GM19238 (cell line): ENCODE data around the gene NPTX1.

ENCODE experiments used
- DNase-seq: peaks from one replicate; pipeline ENCODE4 v3.0.0; 2011; ENCODE audit warnings: low spot score; ENCODE audit not compliant: insufficient read length

Gene NPTX1

DNA sequence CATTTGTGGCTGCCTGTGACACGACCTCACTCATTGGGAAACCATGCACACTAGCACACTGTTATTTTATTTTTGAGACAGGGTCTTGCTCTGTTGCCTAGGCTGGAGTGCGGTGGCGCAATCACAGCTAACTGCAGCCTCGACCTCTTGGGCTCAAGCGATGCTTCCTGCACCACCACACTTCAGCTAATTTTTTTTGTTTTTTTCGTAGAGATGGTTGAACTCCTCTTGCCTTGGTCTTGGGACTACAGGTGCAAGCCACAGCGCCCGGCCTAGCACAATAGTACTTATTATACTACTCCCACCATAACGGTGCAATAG lies 2.8 kb upstream of the NPTX1 start:
- DNase-seq: no peak

DNA sequence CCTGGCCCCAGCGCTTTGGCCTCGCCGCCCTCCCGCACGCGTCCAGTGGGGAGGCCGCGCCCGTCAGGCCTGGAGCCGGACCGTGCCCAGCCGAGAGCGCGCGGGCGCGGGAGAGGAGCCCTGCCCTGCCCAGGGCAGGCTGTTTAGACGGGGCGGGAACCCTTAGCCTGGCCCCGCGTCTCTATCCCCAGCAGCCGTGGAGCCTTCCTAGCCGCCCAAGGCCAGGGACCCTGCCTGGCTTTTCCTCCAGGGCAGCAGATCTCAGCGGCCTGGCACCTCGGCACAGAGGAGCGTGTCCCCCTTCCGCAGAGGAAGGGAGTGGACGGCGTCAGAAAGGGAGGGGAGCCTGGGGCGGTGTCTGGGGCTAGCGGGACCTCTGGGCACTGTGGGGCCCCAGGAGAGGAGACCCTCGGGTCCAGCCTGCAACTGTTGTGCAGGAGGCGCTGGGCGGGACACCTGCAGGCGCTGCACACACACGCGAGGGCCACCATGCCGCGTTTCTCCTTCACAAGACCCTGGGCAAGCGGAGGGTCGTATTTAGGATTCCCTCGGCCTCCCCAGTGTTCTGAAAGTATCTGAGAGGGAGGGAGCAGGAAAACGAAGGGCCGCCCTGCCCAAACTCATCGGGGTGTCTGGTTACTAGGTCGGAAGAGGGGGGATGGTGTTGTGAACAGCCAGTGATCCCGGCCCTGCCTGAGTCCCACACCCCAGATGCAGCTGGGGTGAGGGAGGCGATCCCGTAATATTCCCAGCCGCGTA lies 2.3 kb upstream of the NPTX1 start:
- no peak for DNase-seq

- no peak for DNase-seq
Measured at GRCh38 chr17:80477647-80478478, 1.5 kb upstream of the NPTX1 start.

DNA sequence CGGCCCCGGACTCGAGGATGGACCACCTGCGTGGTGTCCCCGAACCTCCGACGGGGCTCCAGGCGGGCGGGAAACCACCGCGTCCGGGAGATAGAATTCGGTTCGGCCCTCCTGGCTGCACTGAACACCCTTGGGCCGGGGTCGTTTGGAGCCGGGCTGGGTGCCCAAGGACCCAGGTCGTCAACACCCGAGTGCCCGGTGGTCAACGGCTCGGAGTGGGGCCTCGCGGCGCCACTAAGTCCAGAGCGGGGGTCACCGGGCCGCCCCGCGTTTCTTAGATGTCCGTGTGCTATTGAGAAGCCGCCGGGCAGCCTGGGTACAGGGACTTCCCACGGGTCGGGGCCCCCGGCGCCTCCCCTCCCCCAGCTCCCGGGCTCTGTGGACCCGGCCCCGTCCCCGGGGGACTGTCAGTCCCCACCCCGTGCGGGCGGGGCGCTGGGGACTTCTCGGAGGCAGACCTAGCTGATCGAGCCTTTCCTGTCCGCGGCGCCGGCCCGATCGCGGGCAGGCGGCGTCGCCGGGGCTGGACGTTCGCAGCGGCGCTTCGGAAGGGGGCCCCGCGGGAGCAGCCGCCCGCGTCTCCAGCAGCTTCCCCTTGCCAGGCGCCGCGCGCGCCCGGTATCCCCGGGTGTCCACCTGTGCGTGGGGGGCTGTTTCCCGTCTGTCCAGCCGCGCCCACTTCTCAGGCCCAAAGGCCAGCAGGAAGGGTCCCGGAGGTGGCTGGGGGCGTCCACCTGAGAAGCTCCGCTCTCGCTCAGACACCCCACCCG lies 655 bp upstream of the NPTX1 start:
- DNase-seq: no peak

DNA sequence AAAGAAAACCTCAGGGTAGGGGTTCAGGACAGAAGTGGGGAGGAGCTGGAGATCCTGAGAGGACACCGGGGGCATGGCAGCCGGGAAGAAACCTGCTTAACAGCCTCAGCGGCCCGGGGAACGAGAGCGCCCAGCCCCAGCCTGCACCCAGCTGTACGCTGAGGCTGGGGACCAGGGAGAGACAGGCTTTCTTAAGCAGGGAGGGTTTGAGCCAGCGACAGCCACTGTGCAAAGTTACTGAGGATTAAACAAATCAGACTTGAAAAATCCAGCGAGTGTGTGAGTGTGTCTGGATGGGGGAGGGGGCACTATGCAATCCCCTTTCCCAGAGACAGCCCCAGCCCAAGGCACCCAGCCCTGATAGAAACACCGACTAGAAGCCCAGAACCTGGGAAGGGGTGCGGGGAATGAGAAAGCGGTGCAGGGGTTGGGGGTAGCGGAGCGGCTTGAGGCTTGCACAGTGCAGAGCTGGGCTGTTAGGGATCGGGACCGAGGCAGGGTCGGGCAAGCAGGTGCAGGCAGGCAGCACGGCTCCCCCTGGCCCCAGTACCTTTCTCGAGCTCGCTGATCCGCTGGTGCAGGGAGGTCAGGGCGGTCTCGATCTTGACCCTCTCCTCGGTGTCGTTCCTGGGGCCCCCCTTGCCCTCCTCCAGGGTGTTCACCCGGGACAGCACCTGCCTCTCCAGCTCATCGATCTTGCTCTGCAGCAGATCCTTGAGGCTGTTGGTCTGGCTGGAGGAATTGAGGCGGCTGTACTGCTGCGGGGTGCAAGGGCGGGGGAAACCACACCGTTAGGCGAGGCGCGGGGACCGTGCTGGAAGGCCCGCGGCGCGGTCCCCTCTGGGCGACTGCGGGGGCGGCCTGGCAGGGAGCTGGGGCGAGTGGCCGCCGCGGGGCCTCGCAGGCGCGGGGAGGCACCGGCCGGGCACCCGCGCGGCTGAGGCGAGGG lies 1.2 kb downstream of the NPTX1 start:
- no peak for DNase-seq

GRCh38 chr17:80474231-80474960 lies 2.0 kb downstream of the NPTX1 start:
- DNase-seq: no peak

- DNase-seq: no peak
Measured at GRCh38 chr17:80473701-80474100, 2.7 kb downstream of the NPTX1 start.

DNA sequence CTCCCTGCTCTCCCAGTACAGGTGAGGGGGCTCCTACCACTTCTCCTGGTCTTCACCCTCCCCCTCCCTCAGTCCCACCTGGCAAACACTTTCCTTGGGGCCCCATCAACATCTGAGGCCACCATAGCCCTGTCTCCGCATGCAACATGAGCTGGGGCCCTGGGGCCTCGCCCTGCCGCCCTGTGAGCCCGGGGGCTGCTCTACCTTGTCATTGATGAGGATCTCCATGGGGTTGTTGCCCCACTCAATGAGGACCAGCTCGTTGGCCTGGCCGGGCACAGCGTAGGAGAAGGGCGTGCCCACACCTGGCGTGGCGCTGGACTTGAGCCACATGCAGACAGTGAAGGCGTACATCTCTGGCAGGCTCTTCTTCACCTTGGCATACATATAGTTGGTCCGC lies 3.4 kb downstream of the NPTX1 start:
- DNase-seq: no peak

- no peak for DNase-seq
Measured at GRCh38 chr17:80471922-80472321, 4.5 kb downstream of the NPTX1 start.

DNA sequence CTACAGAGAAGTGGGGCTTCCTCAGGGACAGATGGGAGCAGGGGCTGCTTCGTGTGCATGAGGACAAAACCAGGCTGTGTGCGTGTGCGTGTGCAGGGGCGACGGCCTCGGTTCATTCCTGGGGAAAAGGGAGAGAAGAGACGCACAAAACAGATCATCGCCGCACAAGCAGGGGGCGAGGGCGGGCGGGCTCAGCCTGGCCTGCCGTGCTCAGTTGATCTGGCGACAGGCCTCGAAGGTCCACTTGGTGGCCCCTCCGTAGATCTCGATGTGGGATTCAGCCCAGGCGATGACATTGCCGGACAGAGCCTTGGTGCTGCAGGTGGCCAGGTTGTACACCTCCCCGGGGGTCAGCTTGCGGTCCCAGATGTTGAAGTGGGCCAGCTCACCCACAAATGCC lies 5.8 kb downstream of the NPTX1 start:
- DNase-seq: no peak

- no peak for DNase-seq
Measured at GRCh38 chr17:80469667-80470066, 6.7 kb downstream of the NPTX1 start.

DNA sequence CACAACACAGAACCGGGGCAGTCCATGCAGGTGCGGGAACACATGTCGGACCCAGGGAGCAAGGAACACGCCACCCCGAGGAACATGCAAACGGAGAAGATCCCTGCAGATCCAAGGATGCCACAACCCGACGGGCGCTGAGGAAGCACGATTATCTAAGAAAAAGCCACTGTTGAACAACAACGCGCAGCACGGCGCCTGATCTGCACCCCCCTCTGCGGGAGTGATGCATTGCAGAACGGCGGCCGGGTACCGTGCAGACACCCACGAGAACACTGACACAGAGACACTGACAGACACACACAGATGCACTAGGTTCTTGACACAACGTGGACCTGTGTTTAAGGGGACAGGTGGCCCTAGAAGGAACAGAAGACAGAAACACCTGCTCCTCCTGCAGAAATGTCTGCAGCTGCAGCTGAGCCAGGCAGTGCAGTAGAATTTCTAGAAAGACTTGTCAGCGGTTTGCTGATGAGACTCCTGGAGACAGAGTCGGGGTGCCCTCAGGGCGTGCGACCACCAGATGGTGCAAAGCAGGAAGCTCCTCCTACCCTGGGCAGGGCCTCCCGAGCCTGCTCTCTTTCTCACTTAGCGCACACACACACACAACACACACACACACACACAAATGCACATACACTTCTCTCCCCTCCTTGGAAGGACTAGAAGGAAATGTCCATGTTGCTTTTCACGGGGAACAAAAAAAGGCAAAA lies 7.5 kb downstream of the NPTX1 start:
- DNase-seq: no peak

GRCh38 chr17:80468242-80468641 lies 8.2 kb downstream of the NPTX1 start:
- DNase-seq: no peak

- DNase-seq: no peak
Measured at GRCh38 chr17:80466188-80466705, 10.2 kb downstream of the NPTX1 start.

DNA sequence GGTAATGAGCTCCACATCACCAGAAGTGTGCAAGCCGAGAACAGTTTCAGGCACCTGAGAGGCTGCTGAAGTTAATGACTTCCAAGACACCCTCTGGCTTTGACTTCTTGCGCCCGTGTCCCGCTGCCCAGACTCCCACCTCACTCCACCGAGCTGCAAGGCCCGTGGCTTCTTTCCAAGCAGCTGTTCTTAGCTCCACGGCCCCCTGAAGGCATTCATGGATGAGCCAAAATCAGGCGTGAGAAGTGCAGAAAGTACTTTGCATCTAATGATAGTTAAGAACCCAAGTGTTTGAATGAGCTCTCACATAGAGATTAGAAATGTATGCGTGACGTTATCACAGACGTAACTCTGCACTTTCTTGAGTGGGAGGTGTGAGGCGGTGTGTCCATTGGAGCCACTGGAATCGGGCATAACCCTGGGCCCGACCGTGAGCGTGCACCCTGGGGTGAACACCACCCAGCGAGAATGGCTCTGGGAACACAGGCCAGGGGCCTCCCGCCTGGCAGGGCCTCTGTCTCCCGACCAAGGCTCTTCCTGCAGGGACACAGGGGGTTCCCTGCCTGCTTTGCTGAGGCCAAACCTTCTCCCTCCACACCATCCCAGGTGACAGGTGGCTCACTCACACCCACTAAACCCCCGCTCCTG lies 11.0 kb downstream of the NPTX1 start:
- DNase-seq: no peak

DNA sequence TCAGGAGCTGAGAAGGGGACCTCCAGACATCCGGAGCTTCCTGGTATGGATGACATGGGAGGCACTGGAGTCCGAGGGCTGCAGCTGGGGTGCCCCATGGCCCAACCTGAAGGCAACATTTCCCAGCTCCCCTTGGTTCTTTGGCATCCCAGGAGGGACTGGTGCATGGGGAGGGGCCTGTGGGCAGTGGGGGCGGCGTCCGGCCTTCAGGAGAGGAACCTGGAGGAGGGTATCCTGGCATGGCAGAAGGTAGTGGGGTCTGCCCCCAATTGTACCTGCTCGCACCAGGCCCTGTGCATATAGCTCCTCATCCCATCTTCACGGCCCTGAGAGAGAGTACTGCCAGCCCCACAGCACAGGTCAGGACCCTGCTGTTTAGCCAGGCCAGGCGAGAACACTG lies 11.9 kb downstream of the NPTX1 start:
- DNase-seq: no peak

DNA sequence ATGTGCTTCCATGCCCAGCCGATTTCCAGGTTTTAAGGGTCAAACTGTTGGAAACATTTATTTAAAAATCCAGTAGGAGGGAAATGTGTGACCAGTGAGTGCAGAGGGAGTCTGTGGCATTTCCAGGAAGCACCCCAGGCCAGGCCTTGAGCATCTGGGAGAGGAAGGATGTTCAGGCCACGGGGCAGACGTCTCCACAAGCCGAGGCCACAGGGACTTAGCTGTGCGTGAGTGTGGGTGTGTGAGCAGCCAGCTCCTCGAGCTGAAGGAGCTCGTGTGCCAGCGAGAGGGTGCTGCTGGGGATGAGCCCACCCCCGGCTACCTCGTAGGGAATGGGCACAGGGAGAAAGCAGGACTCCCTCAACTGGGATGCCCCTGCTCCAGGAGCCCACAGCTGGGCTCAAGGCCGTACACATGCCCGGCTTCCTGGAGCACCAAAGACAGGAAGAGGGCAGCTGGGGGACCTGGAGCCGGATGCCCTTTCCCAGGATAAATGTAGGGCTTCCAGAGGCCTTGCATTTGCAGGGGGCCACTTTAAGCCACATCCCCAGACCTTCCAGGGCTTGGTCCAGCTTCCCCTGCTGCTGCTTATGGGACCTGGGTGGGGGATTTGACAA lies 12.5 kb downstream of the NPTX1 start:
- DNase-seq: no peak

DNA sequence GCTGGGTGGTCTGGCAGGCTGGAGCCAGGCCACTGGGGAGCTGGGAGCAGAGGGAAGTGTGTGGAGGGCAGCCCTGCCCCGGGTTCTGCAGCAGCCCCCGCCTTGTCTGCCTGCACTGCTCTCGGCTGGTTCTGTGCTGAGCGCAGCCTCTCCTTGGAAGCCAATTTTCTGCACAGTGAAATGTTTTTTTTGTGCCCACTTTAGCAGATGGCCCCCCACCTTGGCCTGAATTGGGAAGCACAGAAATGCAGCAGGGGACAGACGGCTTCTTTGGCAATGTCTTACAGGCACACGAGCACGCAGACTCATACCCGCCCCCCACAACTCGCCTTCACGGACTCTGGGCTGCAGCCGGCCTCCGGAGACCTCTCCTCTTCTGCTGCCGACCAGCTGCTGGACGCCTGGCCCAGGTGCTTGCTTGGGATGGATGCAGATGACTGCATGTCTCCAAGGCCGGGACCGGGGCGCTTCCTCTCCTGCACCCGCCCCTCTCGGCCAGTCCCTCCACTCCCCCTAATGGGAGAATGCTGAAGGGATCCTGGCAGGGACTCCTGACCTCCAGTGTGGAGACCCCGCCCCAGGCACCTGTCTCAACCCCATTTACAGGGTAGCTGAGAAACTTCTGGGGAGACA lies 14.8 kb downstream of the NPTX1 start:
- DNase-seq: no peak
